Stimulated activated CD8-positive, alpha-beta memory T cell treated with anti-CD3 and anti-CD28 coated beads, Interleukin-4, amount 100 ng/mL, for 48 hours (primary cell): ENCODE results near the gene SETBP1.

Experiments used
- DNase-seq: peaks from one replicate; pipeline ENCODE4 v3.0.0-alpha.2; 2020

The SETBP1 gene

DNA sequence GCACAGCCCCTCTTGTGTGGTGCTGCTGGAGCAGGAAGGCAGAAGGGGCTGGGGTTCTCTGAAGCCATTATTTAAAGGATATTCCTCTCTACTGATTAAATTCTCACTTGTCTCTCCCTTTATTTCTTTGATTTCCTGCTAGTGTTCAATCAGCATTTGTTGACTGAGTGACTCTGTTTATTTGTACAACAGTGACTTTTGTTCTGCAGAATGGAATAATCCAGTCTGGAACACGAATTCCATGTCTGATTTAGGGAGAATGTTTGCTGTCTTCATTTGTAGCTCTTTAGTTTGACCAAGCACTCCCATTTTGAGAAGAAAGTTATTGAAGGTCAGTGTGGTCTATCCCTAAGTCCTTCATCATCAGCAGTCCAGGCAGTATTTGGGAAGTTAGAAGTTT lies 141.2 kb downstream of the SETBP1 start:
- DNase-seq = no peak

DNA sequence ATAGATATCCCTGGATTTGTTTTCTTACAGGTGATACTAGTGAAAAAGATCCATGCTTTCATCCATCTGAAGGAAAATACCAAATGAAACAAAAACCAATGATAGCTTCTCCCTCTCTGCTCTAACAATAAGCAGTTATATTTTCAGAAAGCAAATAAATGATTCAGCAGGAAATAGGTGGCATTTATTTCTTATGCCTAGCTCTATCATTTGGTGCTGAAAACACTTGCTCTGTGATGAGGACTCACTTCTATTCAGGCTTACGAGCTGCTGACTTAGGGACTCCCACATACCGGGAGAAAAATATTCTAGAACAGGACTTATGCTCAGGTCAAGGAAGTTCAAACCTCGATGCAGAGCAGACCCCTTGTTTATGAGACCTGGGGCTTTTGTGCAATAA lies 142.6 kb downstream of the SETBP1 start:
- DNase-seq = no peak

DNA sequence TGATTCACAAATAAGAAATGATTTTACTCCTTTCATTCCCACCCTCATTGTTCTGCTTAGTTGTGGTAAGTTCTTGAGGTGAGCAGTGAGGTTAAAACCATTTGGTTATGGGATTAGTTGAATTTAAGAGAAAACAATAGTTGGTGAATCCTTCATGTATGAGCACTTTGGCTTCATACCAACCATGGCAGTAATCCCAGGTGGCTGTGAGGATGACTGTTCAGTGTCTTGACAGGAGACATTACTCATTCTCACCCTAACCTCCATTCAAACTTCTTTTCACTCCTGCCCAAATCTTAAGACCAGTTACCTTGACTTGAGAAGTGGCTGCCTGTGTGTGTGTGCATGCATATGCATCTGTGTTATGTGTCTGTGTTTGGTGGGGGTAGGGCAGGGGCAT lies 143.1 kb downstream of the SETBP1 start:
- DNase-seq = peak; percentile 37

DNA sequence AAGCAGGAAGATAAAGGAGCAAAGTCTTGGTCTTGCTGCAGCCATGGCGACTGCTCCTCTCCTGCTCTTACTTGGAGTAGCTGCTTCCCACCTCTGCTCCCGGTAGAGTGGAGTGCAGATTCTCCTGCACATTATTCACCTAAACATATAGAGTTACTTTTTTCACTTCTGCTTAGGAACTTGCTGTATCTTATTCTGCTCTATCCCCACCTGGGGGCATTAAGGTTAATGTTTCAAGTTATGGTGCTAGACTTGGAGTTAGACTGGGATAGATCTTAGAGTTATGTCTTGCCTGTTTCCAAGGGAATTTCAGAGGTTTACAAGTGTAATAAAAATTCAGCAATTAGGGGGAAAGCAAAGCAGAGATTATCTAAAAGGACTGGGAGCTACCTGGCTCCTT lies 144.2 kb downstream of the SETBP1 start:
- DNase-seq = no peak

DNA sequence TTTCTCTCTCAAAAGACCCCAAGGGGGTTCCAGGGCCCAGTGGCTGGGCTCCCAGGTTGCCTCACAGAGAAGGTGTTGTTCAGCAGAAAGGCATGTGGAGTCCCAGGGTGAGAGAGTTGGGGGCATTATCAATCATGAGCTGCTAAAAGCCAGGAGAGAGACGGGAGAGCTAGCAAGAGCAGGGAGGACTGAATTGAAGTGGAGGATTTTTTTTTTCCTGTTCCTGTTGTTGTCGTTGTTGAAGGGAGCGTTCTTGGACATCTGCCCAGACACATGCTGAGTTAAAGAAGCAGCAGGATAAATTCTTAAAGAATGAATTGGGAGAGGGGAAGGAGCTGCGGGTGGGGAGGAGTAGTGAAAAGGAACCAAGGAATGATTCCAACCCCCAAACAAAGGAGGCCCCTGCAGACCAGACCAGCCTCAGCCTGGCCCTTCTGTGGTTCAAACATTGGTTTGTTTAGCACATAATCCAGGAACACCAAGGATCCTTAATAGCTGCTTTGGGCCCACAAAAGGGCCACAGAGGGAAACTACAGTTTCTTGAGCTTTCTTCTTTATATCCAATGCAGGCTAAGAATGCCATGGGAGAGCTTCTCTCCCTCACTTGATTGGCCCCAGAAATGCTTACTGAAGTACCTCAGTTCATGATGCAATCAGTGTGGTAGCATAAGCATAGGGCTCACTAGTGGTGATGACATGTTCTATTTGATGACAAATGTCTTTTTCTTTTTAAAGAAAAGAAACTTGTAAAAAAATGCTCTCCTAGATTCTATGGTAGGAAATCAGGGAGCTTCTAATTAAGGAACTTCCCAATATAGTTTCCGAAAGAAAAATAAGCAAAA lies 146.0 kb downstream of the SETBP1 start:
- DNase-seq = no peak

DNA sequence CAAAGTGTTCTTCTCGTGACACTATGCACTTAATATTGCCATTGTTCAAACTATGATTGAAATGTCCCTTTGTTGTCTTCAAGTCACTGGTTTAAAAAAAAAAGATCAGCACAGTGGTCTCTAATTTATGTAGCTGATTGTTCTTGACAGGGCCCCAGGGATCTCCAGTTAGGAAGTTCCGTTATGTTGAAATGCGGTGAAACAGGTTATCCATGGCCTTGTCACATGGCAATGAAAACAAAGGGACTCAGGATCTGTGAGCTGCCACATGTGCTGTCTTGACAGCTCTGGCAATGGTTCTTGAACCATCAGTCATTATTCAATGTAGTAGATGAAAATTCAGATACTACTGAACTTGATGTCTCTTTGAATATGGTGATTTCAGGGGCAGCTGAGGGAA lies 147.4 kb downstream of the SETBP1 start:
- DNase-seq = no peak

DNA sequence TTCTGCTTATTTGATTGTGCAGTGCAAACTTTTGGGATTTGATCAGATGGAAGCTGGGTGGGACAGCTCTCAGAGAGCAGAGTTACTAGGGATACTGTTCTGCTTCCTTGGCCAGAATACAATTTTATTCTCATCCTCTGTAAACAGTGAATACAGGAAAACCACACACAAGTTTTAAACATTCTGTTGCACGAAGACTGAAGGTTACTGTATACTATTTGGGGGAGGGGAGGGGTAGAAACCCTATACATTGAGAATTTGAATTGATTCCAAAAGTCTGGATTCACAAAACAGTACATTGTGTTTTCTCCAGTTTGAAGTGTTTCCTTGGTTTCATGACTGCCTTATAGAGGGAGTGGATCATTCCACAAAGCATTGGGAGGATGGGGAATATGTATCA lies 149.9 kb downstream of the SETBP1 start:
- DNase-seq = no peak

DNA sequence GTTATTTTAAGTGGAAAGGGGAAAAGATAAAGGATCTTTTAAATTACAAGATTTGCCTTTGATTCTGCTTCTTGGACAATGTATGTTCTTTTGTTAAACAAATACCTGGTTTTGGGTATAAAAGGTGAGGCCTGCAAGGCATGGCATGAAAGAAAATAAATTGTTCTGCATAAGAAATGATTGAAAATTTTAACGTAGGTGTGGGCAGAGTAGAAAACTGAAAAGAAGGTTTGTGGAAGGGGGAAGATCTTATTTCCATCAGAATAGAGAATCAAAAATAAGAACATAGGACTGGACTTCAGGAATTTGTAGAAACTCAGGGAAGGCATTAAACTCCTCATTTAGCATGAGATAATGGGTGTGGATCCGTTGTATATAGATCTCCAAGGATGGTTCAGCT lies 153.1 kb downstream of the SETBP1 start:
- DNase-seq = no peak

DNA sequence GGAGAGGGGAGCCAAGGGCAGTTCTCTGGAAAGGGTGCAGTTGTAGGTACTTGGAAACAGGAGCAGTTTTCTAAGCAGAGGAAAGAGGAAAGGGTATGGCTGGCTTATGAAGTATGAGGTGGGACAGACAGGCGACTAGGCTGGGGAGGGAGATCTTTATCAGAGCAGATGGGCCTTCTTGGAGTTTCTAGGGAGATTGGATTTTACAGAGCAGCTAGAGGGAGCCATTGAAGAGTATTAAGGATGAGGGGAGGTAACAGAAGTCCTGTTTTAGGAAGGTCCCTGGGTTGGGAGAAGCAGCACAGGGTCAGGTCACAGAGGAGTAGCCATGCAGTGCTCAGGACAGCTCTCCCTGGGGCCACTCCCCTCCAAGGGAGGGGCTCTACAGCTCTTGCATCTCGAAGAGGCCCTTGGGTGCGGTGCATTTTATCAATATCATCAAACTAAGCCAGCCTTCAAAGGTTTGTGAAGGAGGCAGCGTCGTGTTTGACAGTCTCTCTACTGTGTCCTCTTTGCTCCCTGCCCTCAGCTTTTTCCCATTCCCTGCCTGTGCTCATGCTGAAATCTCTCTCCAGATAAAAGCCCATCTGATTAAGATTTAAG lies 154.3 kb downstream of the SETBP1 start:
- no peak for DNase-seq

DNA sequence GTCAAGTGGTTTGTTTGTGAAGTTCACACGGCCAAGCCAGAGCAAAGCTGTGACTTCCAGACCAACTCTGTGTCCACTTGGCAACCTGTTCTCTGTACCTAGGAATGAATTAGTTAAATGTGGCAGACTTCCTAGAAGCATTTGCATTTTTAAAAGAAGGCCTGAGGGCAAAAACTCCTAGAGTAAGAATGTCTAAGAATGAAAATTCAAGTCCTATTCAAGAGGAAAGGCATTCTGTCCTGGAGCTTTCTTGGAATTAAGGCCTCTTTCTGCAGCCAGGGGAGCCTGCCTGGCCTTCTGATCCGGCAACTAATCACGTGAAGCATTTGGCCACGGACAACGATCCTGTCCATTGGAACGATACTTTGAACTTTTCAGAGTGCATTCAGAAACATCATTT lies 155.0 kb downstream of the SETBP1 start:
- DNase-seq = no peak

DNA sequence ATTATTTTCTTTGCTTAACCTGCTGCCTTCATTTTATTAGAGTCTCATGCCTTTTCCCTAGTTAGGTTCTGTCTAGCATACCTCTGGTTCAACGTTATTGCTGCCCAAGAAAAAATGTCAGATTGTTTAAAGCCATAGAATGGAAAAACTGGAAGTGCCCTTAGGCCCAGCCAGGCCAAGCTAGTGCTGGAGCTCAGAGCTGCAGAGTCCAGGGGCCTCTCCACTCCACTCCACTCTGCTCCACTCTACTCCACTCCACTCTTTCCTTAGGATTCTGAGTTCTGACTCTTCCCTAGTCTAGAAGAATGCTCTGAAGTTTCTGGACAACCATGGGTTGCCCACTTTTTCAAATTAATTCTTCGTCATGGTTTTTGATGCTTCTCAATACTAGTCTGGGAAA lies 155.6 kb downstream of the SETBP1 start:
- no peak for DNase-seq

DNA sequence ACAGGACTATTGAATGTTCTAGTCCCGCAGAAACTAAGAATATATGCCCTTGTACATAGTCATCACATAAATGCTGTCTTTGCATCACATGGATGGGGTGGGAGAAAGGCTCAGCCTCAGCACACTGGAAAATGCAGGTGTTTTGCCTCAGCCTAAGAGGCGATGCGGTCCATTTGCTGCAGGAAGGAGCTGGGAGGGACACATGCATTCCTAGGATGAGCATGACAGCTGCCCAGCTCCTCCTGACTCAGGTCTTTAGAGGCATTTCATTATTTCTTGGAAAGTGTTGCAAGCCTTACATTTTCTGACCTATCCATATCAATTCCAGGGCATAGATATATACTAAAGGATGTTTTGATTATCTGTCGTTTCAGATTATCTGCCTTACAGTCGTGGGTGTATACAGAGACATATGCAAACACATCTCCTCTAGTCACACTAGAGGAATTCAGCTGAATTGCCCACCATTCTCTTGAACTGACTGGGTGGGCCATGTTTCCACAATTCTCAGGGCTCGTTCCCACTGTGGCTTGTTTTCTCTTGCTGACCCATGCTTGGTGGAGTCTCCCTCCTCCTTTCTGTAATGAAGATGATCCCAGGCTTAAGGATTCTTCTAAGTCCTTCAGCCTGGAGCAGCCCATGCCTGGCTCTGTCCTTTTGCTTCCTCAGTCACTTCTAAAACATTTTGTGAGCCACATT lies 156.9 kb downstream of the SETBP1 start:
- DNase-seq = no peak

DNA sequence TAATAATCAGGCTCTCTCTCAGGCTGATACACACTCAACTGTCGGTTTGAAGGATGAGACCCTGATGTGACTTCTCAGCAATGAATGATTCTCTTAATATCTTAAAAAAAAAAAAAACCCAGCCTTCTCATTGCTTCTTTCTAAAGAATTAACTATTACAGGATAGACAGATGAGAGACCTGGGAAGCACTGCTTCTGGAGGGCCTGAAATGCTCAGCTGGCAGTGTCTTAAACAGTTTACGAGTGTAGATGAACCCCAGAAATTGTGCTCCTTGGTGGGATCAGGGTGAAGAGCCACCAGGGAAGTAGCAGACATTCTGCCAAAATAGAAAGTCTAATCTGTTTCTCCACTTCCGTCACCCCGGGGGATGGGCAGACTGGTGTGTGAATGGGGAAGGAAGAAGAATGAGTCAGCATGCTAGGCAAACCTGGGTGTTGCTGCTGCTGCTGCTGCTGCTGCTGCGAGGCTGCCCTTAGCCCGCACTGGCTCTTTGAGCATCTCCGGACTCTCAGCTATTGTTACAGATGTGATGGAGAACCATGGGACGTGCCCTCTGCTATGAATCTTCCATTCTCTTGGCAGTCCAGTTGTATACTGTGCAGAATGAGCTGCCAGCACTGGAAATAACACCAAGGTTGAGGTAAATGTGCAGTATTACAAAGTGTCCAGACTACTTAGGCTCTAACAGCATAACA lies 158.4 kb downstream of the SETBP1 start:
- DNase-seq = peak; percentile 75

DNA sequence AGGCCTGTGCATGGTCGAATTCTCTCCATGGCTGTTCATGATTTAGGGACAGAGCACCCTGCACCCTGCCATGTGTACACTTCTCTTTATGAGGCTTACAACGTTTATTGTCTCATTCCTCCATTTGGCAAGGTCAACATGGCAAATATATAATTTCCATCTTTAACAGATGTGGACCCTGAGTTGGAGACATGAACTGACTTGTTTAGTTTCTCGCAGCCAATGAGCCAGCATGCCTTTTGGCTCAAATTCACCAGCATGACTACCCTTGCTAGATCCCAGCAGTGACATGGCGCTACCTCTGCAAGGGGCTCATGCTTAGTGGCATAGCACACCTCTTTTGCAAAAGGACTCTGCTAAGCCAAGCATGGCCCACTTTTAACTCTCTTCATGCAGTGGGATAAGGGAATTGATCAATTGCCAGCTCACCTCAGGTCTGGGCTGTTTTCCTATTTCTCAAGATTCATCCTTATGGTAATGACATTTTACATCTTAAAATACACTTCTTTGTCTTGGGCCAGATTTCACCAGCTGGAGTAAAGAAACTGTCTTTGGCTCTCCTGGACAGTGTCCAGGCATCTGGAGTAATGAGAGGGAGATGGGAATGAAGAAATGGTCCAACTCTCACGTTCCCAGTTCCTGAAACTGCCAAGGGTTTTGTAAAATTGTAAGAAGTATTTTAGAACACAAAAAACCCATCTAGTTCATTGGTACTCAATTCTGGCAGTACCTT lies 159.5 kb downstream of the SETBP1 start:
- no peak for DNase-seq

DNA sequence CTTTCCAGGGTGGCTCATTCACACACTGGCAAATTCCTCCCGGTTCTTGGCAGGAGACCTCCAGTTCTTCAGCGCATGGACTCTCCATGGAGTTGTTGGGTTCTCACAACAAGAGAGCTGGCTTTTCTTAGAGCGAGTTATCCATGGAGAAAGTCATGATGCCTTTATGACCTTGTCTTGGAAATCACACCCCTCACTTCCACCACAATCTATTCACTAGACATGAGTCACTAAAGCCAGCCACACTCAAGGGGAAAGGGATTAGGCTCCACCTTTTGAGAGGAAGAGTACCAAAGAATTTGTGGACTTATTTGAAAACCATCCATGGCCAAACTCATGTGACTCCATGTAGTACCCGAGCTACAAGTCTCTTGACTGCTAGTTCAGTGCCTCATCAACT lies 160.5 kb downstream of the SETBP1 start:
- DNase-seq = no peak

DNA sequence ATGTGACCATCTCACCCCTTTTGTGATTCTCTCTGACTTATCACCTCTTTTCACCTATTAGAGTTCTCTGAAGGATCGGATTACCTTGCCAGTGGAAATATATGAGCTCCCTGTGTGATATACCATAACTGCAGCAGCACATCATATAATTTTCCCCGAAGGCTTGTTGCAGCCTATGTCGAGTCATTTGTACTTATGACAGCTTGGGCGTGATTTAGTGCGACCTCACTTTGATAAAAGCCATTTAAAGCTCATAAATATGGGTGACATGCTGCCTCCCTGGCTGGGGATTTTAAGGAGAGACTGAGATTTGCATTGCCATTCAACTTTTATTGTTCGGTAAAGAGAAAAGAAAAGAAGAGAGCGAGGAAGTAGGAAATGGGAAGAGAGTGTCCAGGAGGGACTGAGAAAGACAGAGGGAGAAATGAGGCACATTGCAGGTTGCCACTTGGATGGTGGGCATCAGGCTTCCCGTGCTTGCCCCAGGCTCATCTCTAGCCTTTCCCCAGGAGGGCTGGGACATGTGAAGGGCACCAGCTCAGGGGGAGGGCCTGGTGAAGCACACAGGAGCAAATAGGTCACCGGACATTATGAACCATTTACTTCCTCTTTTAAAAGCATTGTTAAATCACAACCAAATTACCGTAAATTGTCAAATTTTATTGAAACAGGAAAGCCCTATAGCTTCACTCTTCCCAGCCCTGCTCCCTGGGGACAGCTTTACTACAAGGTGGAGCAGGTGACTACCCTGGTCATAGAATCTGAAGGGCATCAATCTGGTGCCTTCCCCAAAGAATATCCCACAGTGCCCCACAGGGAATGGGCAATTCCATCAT lies 161.3 kb downstream of the SETBP1 start:
- no peak for DNase-seq

DNA sequence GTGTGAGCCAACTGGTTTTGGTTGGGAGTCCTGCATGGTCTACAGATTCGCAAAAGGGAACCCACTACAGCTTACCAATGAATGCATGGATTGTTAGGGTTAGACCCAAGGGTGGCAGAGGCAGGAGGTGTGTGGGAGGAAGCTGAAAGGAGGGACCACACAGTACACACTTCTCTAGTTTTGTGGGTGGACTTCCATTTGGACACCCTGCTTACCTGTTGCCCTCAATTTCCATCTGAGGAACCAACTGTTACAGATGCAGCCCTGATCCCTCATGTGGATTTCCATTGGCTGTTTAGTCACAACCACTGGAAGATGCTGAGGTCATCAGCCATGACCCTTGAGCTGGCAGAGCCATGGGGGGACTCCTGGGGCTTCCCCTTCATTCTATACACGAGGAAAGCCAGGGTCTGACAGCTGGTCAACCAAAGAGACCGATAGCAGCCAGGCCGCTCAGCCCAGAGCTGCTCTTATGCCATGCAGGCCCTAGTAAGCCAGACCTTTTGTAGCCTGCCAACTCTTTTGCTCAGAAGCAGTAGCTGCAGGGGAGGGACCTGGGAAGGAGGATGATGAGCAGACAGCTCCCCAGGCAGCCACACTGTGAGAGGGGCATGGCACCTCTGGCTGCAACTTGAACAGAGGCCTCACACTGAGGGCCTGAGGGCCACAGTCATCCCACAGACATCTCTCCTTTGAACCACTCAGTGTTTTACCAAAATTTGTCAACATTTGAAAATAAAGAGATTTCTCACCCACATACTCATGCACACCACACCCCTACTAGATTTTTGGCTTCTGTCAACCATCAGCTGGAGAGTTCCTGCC lies 162.1 kb downstream of the SETBP1 start:
- DNase-seq = no peak

DNA sequence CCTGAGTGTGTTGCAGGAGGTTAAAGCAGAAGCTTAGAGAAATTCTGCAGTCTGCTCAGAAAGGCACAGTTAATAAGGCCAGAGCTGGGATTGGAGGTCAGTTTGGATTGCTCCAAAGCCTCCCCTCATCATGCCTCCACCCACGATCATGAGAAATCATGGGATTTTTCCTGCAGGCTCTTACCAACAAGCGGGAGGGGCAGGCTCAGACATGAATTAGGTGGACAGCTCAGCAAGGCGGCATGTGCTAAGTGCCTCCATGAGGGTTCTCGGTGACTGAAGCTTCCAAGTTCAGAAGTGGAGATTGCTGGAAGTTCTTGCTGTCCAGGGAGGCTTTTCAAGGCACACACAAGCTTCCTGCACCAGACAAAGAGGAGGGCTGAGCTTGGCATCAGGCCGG lies 163.8 kb downstream of the SETBP1 start:
- no peak for DNase-seq

DNA sequence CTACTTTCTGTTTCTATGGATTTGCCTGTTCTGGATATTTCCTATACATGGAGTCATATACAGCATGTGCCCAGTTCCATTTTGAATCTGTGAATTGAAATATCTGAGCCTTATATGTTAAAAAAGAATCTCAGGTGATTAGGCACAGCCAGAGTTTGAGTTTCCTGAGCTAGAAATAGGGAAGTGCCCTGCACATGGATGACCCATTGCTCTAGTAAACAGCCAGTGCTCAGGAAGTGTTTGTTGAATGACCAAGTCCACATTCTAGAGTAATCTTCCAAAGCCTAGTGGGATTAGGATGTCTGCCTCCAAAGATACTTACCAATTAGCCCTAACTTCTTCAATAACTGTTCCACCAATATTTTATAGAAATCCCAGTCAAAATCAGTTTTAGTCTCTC lies 165.8 kb downstream of the SETBP1 start:
- DNase-seq = no peak

DNA sequence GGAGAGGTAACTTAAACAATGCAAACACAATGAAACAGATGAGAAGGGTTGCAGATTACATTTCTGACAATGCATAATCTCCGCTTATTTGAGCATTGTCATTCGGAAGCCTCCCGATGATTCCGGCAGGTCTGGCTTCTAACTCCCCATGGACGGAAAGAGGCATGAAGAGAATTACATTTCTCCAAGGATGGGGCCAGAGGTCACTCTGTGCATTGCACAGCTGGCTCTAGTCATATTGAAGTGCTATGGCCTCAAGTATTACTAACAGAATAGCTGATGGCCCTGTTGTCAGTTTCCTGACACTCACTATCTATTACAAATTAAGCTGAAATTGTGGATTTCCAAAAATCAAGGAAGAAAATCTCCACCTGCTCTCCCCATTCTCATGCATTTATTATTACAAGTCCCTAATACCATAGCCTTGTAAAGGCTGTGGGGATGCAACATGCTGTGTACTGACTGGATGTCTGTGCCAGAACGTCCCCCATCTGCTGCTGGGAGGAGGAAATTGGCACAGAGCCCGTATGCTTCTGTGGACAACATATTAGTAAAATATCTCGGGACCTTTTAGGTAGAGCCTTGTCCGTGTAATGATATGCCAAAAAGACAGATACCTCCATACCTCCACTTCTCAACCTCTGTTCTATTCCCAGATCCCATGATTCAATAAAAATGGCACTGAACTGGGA lies 168.1 kb downstream of the SETBP1 start:
- no peak for DNase-seq
